A549 (cell line): ENCODE data around the gene THADA. TPM values are rescaled to one million over a fixed set of nuclear protein-coding genes. Genes with fewer than 3 reads are reported as not detected.

Experiments used
- ATAC-seq, 2 experiments: fragments of 200-7000 bp in 1 of 2; fragments of >200 bp in 1 of 2; cut with Nextera tagmentation in 1 of 2; cut with Tn5 transposase in 1 of 2; 3 replicates each; pipeline versions ENCODE4 v1.8.0 to v1.9.1; 2018 to 2020; ENCODE audit warnings: mild to moderate bottlenecking in 1 of 2, moderate library complexity in 1 of 2
- CTCF ChIA-PET: fragments of 300-600 bp; sonication (Branson Sonifier 250); formaldehyde crosslinking; extraction: SDS; loops from one replicate; lab custom pipeline; 2021; ENCODE audit warnings: antibody characterized with exemption, inconsistent platforms; lab: Yijun Ruan, JAX
- POLR2A ChIA-PET: fragments of 350-600 bp; formaldehyde crosslinking; extraction: SDS; loops from one replicate; lab custom pipeline; 2021; ENCODE audit warnings: antibody characterized with exemption, inconsistent platforms; lab: Yijun Ruan, JAX
- DNase-seq, 2 experiments: peaks; one replicate each; pipeline versions ENCODE4 v3.0.0 to v3.0.0-alpha.2; 2011 to 2016; ENCODE audit warnings: low read depth in 1 of 2, low spot score in 1 of 2
- FAIRE-seq: peaks from 2 replicates; lab custom pipeline; 2011; peaks lifted over from hg19 to GRCh38; lab: Jason Lieb, UNC
- H3K27ac ChIP-seq, 2 experiments: fragments of >200 bp; sonication (Bioruptor Twin); formaldehyde crosslinking; 3 replicates each; pipeline ENCODE4 v1.5.1; 2016 to 2017
- H3K4me1 ChIP-seq: fragments of >200 bp; sonication (Bioruptor Twin); formaldehyde crosslinking; 3 replicates; pipeline ENCODE4 v1.6.1; 2016
- H3K4me2 ChIP-seq: fragments of >200 bp; sonication (Bioruptor Twin); formaldehyde crosslinking; 3 replicates; pipeline ENCODE4 v1.6.1; 2016
- H3K4me3 ChIP-seq: fragments of >200 bp; sonication (Bioruptor Twin); formaldehyde crosslinking; 3 replicates; pipeline ENCODE4 v1.5.1; 2016
- H3K9me3 ChIP-seq: fragments of >200 bp; sonication (Bioruptor Twin); formaldehyde crosslinking; 3 replicates; pipeline ENCODE4 v1.6.1; 2016
- BHLHE40 ChIP-seq: IDR thresholded peaks from 2 replicates; pipeline ENCODE4 v1.6.1; 2012; ENCODE audit warnings: low read depth, low read length, inconsistent platforms
- CBX8 ChIP-seq: fragments of 200-600 bp; sonication (generic); IDR thresholded peaks from 2 replicates; pipeline ENCODE4 v1.6.1; 2016
- CHD2 ChIP-seq: fragments of 150-350 bp; IDR thresholded peaks from 2 replicates; pipeline ENCODE4 v1.6.1; 2014; ENCODE audit warnings: low read length; ENCODE audit not compliant: partially characterized antibody
- EHMT2 ChIP-seq: fragments of 200-600 bp; sonication (generic); IDR thresholded peaks from 2 replicates; pipeline ENCODE4 v1.6.1; 2016; ENCODE audit warnings: antibody characterized with exemption, low read depth, mild to moderate bottlenecking, moderate library complexity
- ESRRA ChIP-seq: fragments of 150-350 bp; IDR thresholded peaks from 2 replicates; pipeline ENCODE4 v1.6.1; 2014; ENCODE audit warnings: mild to moderate bottlenecking, low read length, borderline replicate concordance
- FOSB ChIP-seq: fragments of 250-450 bp; sonication (Bioruptor Pico); IDR thresholded peaks from 2 replicates; pipeline ENCODE4 v1.5.0; 2020; ENCODE audit warnings: mild to moderate bottlenecking, moderate library complexity
- FOSL2 ChIP-seq, 2 experiments: fragments of 450-650 bp in 1 of 2; fragments of >200 bp in 1 of 2; sonication (Bioruptor Twin) in 1 of 2; formaldehyde crosslinking; IDR thresholded peaks; 2 replicates each; pipeline versions ENCODE4 v1.5.0 to v1.6.1; 2016 to 2020; ENCODE audit warnings: mild to moderate bottlenecking in 1 of 2, moderate library complexity in 1 of 2
- HDAC2 ChIP-seq: fragments of 200-600 bp; sonication (generic); IDR thresholded peaks from 2 replicates; pipeline ENCODE4 v1.6.1; 2016
- HEYL ChIP-seq: fragments of 250-450 bp; sonication (Bioruptor Pico); IDR thresholded peaks from 2 replicates; pipeline ENCODE4 v1.8.0; 2021; ENCODE audit warnings: mild to moderate bottlenecking, moderate library complexity
- HOXB13 ChIP-seq: fragments of 250-450 bp; sonication (Bioruptor Pico); IDR thresholded peaks from 2 replicates; pipeline ENCODE4 v1.5.0; 2020; ENCODE audit warnings: low read depth, mild to moderate bottlenecking, moderate library complexity
- HOXB5 ChIP-seq: fragments of 250-450 bp; sonication (Bioruptor Pico); IDR thresholded peaks from 2 replicates; pipeline ENCODE4 v1.5.0; 2020; ENCODE audit warnings: mild to moderate bottlenecking, moderate library complexity
- KDM5A ChIP-seq: fragments of 200-600 bp; sonication (generic); IDR thresholded peaks from 2 replicates; pipeline ENCODE4 v1.6.1; 2016; ENCODE audit warnings: antibody characterized with exemption, mild to moderate bottlenecking
- MAZ ChIP-seq: fragments of 150-350 bp; IDR thresholded peaks from 2 replicates; pipeline ENCODE4 v1.6.1; 2014; ENCODE audit warnings: antibody characterized with exemption, low read depth, low read length, borderline replicate concordance
- NFE2L2 ChIP-seq: fragments of 150-350 bp; conservative IDR thresholded peaks from 2 replicates; pipeline ENCODE4 v1.6.1; 2014; ENCODE audit warnings: low read length
- NPAS2 ChIP-seq: fragments of 250-450 bp; sonication (Bioruptor Pico); IDR thresholded peaks from 2 replicates; pipeline ENCODE4 v1.8.0; 2022; ENCODE audit warnings: mild to moderate bottlenecking, moderate library complexity, borderline replicate concordance
- PHF8 ChIP-seq: fragments of 200-600 bp; sonication (generic); IDR thresholded peaks from 2 replicates; pipeline ENCODE4 v1.6.1; 2016; ENCODE audit warnings: low read depth, mild to moderate bottlenecking, antibody characterized with exemption, moderate library complexity, borderline replicate concordance
- POLR2A ChIP-seq: IDR thresholded peaks from 2 replicates; pipeline ENCODE4 v1.6.1; 2012; ENCODE audit warnings: mild to moderate bottlenecking, low read length
- POLR2AphosphoS2 ChIP-seq: conservative IDR thresholded peaks from 2 replicates; pipeline ENCODE4 v1.6.1; 2012; ENCODE audit warnings: low read length, improper control_type of control experiment, inconsistent platforms
- RAD21 ChIP-seq, 2 experiments: fragments of >200 bp in 1 of 2; sonication (Bioruptor Twin) in 1 of 2; formaldehyde crosslinking in 1 of 2; IDR thresholded peaks in 1 of 2; conservative IDR thresholded peaks in 1 of 2; 2 replicates in 1 of 2; 3 replicates in 1 of 2; pipeline ENCODE4 v1.6.1; 2012 to 2018; ENCODE audit warnings: inconsistent platforms in 1 of 2
- RFX5 ChIP-seq: fragments of 450-650 bp; IDR thresholded peaks from 2 replicates; pipeline ENCODE4 v1.7.1; 2014; ENCODE audit warnings: antibody characterized with exemption, mild to moderate bottlenecking, moderate library complexity
- ZC3H11A ChIP-seq: fragments of 450-650 bp; IDR thresholded peaks from 2 replicates; pipeline ENCODE4 v1.6.1; 2014; ENCODE audit warnings: antibody characterized with exemption, mild to moderate bottlenecking
- ZFP36 ChIP-seq: fragments of 450-650 bp; IDR thresholded peaks from 2 replicates; pipeline ENCODE4 v1.6.1; 2014; ENCODE audit warnings: borderline replicate concordance; ENCODE audit not compliant: partially characterized antibody
- WGBS: methylation state at CpG from one replicate; pipeline ENCODE4 v1.1.6; 2017; ENCODE audit errors: missing lambda C conversion rate; 5-methylcytosine and 5-hydroxymethylcytosine counted together
- polyA plus RNA-seq, 4 experiments: library from polyadenylated mRNA; depleted of rRNA in 3 of 4; stranded (reverse); fragments of >200 nt; fragmentation: RNase III in 1 of 4; extraction: RNeasy Plus Mini Kit Qiagen cat#74134 plus additional on column Dnase treatment in 1 of 4; gene quantifications; 2 replicates in 3 of 4; 3 replicates in 1 of 4; pipeline ENCODE4 v1.2.3, GENCODE V29; 2011 to 2017
- TF ChIP-seq, protein P1 (sequence below): fragments of 250-450 bp; sonication (Bioruptor Pico); IDR thresholded peaks from 2 replicates; pipeline ENCODE4 v1.5.0; 2021; ENCODE audit warnings: mild to moderate bottlenecking, moderate library complexity, borderline replicate concordance
- TF ChIP-seq, protein P2 (sequence below): IDR thresholded peaks from 2 replicates; pipeline ENCODE4 v1.6.1; 2012; ENCODE audit warnings: low read depth, borderline replicate concordance
- TF ChIP-seq, protein P3 (sequence below): IDR thresholded peaks from 2 replicates; pipeline ENCODE4 v1.6.1; 2012

THADA gene
- polyA plus RNA-seq, 2 of the 4 experiments (the other 2 are of a cell fraction): 21.8 to 37.9 TPM

DNA sequence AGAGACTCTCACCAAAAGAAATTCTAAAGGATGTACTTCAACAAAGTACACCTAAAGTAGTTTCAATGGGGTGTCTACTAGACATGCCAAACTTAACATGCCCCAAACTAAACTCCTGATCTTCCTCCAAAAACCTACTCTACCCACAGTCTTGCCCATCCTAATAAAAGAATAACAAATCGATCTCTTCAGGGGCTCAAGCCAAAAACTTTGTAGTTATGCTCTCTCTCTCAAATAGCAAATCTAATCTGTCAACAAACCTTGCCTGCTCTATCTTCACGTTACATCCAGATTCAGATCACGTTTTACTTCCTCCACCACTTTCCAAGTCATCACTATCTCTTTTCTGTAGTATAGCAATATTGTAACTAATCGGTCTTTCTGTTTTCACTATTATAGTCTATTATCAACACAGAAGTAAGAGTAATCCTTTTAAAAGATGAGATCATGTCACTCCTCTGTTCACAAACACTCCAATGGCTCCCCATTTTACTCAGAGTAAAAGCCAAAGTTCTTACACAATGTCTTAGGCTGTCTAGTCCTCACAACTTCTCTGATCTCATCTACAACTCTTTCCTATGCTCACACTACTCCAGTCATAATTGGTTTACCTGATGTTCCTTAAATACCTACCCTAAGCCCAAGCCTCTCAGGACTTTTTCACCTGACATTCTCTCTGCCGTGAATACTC, 79.9 kb downstream of the THADA start:
- ATAC-seq (peak in 1 of 2 experiments; percentile 49; a peak in 2 of 6 replicates), DNase-seq (no peak), FAIRE-seq (no peak)
- no peak overlapping the region for H3K4me3 ChIP-seq
- ChIA-PET CTCF (interaction anchor here (0.7 to 1.4 kb wide), 2 partner anchors 22 to 26 kb away, joined by 3 to 4 read pairs; no protein-coding TSS in a partner anchor), POLR2A (no interaction called here)
- H3K27ac ChIP-seq: no peak overlapping the region
- peaks cover 15% of the 10 kb centered on the region for H3K4me1 ChIP-seq
- no peaks in the 10 kb centered on the region for H3K9me3 ChIP-seq
- WGBS: 84% methylated on average over 5 of the region's 5 CpGs
- TF ChIP-seq NPAS2 (CRISPR knock-in tag) (no peak), POLR2A (no peak), RFX5 (no peak), MAZ (no peak), RAD21 (conservative IDR thresholded peaks at IDR 0.05 in 1 of 2, IDR thresholded peaks at IDR 0.05 in 1 of 2) (no peak), HOXB13 (CRISPR knock-in tag) (no peak)
- TF ChIP-seq, protein P1, sequence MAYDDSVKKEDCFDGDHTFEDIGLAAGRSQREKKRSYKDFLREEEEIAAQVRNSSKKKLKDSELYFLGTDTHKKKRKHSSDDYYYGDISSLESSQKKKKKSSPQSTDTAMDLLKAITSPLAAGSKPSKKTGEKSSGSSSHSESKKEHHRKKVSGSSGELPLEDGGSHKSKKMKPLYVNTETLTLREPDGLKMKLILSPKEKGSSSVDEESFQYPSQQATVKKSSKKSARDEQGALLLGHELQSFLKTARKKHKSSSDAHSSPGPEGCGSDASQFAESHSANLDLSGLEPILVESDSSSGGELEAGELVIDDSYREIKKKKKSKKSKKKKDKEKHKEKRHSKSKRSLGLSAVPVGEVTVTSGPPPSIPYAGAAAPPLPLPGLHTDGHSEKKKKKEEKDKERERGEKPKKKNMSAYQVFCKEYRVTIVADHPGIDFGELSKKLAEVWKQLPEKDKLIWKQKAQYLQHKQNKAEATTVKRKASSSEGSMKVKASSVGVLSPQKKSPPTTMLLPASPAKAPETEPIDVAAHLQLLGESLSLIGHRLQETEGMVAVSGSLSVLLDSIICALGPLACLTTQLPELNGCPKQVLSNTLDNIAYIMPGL (CRISPR knock-in tag): no peak
- no peak overlapping the region for H3K4me2 ChIP-seq

DNA sequence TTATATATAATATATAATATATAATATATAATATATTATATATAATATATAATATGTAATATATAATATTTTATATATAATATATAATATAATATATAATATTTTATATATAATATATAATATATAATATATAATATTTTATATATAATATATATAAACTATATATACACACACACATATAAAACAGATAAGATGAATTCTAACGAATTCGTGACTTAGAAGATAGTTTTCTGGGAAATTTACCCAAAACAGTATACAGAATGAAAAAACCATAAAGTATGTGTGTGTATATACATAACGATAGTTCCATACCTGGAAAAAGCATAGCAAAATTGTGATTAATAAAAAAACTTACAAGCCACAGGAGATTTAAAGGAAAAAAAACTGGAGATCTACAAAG, 80.6 kb downstream of the THADA start:
- WGBS: 82% methylated on average over 3 of the region's 3 CpGs
- Histone ChIP-seq H3K27ac (no peak overlapping the region), H3K4me3 (no peak overlapping the region), H3K4me2 (no peak overlapping the region), H3K4me1 (peaks cover 12% of the 10 kb centered on the region), H3K9me3 (no peaks in the 10 kb centered on the region)
- ChIA-PET POLR2A (no interaction called here), CTCF (no interaction called here)
- ATAC-seq: no peak
- FAIRE-seq: no peak
- no peak for DNase-seq
- TF ChIP-seq PHF8 (no peak), NFE2L2 (no peak), HOXB5 (CRISPR knock-in tag) (no peak), EHMT2 (no peak), FOSB (no peak)

DNA sequence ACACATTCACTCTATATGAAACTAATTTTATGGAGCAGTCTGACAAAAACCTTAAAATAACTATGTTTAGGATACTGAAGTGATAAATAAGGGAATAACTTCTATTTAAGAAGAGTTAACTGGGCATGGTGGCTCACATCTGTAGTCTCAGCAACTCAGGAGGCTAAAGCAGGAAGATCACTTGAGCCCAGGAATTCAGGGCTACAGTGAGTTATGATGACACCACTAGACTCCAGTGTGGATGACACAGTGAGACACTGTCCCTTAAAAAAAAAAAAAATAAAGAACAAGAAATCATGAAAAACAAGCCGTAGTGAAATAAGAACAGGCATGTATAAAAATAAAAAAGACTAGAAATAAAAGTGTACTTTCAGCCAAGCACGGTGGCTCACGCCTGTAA, 82.0 kb downstream of the THADA start:
- Histone ChIP-seq H3K4me3 (no peak overlapping the region), H3K27ac (no peak overlapping the region)
- TF ChIP-seq NPAS2 (CRISPR knock-in tag) (no peak), EHMT2 (no peak), ZC3H11A (no peak), ZFP36 (no peak), BHLHE40 (no peak), FOSL2 (IDR thresholded peaks at IDR 0.05) (no peak), FOSL2 (CRISPR knock-in tag; IDR thresholded peaks at IDR 0.05) (no peak), HDAC2 (no peak), KDM5A (no peak), POLR2AphosphoS2 (no peak), ESRRA (no peak), CHD2 (no peak), HEYL (CRISPR knock-in tag) (no peak), CBX8 (no peak)
- TF ChIP-seq, protein P2, sequence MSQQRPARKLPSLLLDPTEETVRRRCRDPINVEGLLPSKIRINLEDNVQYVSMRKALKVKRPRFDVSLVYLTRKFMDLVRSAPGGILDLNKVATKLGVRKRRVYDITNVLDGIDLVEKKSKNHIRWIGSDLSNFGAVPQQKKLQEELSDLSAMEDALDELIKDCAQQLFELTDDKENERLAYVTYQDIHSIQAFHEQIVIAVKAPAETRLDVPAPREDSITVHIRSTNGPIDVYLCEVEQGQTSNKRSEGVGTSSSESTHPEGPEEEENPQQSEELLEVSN: no peak
- TF ChIP-seq, protein P3, sequence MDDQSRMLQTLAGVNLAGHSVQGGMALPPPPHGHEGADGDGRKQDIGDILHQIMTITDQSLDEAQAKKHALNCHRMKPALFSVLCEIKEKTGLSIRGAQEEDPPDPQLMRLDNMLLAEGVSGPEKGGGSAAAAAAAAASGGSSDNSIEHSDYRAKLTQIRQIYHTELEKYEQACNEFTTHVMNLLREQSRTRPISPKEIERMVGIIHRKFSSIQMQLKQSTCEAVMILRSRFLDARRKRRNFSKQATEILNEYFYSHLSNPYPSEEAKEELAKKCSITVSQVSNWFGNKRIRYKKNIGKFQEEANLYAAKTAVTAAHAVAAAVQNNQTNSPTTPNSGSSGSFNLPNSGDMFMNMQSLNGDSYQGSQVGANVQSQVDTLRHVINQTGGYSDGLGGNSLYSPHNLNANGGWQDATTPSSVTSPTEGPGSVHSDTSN: no peak
- TF ChIP-seq, all 56 proteins: peak for 0
- Histone ChIP-seq H3K4me1 (peaks cover 4% of the 10 kb centered on the region; the same call in 1 of the 3 replicates), H3K4me2 (no peak overlapping the region), H3K9me3 (no peaks in the 10 kb centered on the region)
- FAIRE-seq (no peak), ATAC-seq (no peak), DNase-seq (no peak)
- WGBS: 93% methylated on average over 3 of the region's 3 CpGs
- ChIA-PET CTCF (interaction anchor here (0.6 to 1.6 kb wide), 2 partner anchors 29 to 41 kb away, joined by 3 to 6 read pairs; no protein-coding TSS in a partner anchor), POLR2A (no interaction called here)
